HG03045 (cell line): ENCODE results near the gene C7orf57.

Source experiments
- ATAC-seq: cut with Tn5 transposase; IDR thresholded peaks from one replicate; pipeline ENCODE4 v1.9.1; 2021; ENCODE audit warnings: mild to moderate bottlenecking, moderate library complexity; ENCODE audit not compliant: unreplicated experiment

The C7orf57 gene

DNA sequence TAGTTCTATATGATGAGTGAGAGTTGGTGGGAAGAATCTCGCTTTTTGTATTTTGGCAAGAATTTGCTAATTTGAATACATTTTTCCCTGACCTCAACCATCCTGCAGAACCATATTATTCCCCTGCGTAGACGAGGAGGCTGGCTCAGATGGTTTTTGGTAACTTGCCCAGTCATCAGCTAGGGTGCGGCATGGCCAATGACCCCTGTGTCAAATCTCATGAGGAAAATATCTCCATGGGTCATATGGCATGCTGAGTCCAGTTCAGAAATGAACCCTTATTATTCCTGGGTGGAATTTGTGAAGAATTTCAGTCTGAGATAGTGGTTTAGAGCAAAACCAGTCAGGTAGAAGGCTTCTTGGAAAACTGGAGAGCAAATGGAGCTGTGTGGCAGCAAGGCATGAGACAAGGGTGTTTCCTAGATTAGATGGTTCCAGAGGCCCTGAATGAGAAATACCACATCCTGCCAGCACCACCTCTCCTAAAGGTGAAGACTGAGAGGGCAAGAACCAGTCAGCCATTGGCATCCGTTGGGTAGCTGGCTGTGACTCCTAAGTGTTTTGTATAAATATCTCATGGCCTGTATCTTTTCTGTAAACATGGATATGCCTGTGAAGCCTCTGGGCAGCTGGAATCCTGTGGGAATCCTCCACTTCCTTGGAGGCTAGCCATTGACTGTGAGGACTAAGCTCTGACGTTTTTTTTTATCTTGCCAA lies 47.9 kb downstream of the C7orf57 start:
- no peak for ATAC-seq

DNA sequence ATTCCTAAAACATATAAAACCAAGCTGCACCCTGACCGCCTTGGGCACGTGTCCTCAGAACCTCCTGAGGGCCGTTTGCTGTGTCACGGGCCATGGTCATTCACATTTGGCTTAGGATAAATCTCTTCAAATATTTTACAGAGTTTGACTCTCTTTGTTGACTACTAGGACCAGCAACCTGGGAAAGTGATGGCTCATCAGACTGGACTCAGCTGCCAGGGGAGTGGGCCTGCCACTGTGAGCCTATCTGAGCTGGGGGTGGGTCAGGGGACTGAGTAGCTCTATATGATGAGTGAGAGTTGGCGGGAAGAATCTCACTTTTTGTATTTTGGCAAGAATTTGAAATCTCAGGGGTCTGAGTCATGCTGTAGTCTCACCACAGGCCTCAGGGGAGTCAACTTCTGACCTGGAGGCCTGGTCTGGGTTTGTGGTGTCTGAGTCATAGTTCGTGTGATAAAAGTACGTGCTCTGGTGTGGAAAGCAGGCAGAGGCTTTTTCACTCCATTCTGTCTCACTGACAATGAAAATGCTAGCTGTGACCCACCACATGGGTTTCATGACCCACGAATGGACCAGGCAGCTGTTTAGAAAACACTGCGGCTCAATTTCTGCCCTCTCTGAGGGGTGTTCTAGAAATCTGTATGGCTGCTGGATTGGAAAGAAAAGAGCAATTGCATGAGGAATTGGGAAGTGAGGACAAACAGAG lies 49.5 kb downstream of the C7orf57 start:
- peak; percentile 54 for ATAC-seq

DNA sequence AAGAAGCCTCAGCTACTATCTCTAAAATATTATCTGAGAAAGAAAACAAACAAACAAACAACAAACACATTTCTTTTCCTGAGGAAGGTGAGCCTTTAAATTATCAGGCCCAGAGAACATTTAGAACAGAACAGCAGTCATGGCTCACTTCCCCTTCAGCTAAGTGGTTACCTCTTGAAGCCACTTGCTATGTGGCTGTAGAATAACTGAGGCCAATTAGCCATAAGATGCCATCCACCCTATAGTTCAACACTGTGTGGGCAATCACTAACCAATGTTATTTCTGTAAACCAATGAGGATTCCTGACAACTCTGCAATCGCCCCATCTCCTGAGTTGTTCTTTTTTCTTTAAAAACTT lies 50.1 kb downstream of the C7orf57 start:
- ATAC-seq: no peak

DNA sequence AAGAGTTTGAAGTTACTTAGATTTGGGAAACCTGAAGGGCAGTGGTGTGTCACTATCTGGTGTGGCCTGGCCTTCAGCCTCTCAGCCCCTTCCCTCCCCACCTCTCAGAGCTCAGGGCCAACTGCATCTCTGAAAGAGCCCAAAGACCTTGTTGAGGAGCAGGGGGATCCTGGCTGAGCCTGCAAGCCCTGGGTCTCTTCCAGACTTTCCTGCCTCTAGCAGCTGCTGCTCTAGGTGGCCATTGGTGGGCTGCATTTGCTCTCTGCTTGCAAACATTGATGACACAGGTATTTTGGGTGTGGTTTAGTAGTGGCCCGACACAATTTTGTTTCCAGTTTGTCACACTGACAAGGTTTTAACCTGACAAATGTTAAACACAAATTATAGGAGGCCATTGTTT lies 50.6 kb downstream of the C7orf57 start:
- ATAC-seq: no peak

DNA sequence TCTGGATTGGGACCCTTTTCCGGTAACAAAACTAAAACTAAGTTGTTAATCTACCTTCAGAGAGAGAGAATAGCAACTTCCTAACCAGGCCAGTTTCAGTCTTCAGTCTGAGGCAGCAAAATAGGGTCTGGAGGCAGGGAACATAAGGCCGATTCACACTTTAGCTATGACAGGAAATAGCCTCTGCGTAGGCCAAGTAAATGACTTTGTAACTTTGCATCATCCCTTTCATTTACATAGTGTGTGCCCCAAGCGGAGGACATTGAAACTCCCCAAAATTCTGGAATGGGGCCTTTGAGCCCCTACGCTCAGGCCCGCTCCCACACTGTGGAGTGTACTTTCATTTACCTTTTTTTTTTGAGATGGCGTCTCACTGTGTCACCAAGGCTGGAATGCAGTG lies 52.0 kb downstream of the C7orf57 start:
- no peak for ATAC-seq

DNA sequence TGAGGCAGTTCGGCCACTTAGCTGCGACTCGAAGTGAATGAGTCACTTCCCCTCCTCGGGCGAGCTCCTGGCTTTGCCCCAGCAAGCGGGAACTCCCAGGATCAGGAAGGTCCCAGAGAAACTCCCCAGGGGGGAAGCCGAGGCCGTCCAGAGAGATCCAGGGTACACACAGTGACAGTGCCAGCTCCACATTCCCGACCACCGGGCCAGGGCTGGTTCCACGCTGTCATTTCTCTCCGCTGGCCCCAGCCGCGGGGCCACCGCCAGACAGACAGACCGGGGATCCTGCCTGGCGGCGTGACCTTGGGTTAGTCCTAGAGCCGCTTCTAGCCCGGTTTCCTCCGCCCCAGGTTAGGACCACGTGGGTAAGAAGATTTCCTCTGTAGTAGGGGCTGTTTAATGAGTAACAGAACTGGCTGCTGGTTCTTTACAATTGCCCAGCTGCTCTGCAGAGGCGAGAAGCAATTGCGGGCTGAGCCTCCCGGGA lies 53.3 kb downstream of the C7orf57 start:
- ATAC-seq: peak; percentile 58

DNA sequence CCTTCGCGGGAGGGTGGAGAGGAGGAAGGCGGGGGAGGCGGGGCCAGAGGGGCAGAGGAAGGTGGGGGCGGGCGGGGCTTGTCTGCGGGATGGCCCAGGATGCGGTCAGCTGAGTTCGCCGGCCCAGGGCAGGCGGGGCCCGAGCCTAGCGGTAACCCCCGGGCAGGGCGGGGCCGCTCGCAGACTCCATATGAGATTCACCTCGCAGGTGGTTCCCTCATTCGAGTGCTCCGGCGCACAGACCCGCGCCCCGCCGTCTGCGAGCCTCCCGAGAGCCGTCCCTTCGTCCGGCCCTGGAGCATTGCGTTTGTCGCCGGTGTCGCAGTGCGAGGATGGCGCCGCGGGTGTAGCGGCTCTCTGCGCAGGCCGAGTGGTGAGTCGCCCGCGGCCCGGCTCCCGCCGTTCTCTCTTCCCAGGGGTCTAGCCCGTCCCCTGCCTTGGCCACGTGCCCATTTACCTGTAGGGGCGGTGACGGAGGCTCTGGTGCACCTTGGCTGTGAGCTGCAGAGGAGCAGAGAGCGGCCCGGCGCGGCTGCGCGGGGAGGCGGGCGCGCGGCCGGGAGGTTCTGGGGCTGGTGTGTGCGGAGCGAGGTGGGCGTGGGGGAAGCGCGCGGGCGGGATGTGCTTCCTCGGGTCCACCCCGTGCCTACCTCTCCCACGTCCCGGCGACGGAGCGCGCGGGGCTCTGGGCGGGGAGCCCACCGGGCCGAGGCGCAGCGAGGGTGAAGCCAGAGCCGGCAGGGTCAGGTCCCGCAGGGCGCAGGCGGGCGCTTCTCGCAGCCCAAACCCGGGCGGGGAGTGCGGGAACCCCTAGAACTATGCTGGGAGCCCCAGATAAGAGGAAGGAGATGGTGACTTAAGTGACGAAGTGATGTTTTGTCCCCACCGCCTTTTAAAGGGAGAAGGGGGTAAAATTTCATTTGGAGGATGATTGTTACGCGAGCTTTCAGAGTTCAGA lies 54.0 kb downstream of the C7orf57 start, which contains the start of gene UPP1:
TSS of gene UPP1 (plus strand) at position 220 of the 958 bp plus-strand sequence. CDS start 5,519 bp downstream, outside the sequence.
- peak; percentile 64 for ATAC-seq

DNA sequence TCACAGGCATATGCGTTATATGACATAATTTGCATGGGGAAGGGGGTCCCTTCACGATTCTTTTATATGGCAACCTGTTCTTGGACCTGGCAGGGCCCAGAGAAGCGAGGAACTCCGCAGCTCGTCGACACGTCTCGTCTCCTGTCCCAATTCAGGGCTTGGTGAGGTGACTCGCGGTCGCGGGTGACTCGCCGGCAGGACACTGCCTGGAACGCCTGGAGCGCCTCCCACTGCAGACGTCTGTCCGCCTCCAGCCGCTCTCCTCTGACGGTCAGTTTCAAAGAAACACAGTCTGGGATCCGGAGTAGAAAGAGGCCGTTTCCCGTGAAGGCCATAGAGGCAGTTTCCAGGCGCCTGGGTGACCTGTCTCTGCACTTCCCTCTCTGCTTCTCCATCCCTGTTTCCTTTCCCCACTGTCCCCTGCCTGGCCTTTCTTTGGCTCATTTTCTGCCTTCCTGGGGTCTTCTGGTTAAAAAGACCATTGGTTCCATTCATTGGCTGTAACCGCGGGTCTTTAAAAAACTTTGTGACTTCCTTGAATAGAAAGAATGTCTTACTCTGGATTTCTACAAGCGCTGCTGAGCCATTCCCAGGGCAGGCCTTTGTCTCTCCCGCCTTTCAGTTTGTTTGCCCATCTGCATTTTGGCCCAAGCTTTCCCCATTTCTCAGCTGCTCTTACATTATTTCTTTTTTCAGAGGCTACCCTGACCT lies 54.9 kb downstream of the C7orf57 start:
- ATAC-seq: no peak

DNA sequence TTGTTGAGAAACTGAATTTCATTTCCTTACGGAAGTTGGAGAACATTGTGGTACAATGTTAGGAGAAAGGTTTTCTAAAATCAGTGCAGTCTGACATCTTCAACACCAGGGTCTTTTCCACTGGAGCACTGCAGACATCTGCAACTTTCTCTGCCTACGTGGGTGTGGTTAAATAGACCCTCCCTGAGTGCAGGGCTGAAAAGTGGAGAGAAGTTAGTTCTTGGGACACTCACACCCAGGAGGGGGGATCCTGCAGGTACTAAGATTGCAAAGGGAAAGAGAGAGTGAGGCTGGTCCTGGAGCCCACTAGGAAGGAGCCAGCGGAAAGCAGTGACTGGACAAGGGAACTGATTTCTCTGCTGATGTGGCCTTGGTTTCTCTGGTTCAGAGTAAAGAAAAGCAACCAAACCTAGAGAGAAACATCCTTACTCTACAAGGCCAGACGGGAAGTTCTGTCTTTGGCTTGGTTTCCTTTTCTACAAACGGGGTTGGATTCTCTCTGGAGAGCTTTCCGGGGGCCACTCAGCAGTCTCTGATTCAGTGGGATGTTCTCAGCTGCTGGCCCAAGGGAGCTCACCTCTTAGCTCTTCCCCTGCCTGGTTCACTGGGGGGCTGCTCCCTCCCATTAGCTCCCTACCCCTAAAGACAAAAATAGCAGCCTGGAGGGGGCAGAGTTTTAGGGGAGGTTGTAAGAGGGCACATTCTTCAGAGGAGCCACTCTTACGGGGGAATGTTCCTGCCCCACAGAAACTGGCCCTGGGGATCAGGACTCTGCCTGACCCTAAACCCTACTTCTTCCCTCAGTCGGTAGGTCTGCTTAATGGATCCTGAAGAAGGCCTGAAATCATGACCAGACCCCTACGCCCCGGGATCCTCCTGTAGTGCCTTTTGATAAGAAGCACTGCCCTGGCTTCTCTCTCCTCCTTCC lies 56.4 kb downstream of the C7orf57 start:
- ATAC-seq: no peak

DNA sequence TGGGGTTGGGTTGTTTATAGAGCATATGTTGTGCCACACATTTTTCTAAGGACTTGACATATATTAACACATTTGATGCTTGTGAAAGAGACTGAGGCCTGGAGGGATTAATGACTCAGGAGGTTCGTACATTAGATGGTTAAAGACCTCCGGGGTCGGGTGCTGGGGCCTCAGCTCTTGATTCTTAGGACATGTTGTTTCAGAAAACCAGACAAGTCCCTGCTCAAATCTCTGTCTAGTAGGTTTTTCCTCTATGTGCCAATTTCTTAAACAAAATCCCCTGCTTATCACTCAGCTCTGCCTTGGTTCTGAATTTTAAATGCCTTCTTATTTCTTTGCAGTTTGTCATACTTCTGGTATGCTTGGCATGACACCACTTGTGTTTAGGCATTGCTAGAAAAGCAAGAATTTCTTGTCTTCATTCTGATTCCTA lies 59.5 kb downstream of the C7orf57 start:
- no peak for ATAC-seq

DNA sequence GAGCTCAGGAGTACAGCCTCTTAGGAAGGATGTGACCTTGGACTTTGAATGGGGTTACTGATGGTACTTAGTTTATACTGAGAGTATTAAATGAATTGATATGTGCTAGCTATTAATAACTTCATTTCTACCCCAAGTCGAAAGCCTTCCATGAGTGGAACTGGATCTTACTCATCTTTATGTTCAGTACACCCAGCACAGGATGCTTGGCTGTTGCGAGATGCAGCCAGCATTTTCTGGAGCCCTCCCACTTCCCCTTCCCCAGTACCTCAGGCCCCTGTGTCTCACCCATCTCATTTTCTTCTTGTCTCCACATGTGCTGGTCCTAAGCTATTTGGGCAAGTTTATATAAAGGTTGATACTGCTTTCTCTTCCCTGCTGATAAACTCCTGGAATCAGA lies 60.9 kb downstream of the C7orf57 start:
- ATAC-seq: no peak

DNA sequence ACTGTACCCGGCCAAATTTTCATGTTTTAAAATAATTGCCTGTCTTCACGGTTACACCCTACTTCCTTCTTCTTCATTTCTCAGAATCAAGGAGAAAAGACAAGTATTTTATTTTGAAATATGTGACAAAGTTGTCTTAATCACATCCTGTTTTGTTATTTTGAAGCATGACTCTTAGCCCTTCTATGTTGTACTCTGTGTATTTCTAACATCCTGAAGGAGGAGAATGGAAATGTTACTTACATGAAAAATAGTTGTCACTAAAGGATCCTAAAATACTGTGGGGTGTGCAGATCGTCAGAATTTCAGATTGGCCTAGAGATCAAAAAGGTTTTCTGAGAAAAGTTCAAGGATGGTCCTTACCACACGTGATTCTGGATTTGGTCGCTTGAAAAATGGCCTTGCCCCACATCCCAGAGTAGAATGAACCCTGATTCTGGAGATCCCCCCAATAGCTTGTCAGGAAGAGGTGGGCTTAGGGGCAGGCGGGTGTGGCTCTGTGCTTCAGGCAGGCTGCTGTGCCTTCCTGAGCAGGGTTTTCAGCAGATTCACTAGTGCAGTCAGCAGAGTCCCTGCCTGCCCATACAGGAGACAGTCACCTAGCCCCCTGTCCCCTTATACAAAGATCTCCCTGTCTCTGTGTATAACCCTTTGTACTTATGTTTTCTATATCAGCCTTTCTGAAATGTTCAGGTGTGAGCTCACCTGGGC lies 62.3 kb downstream of the C7orf57 start:
- no peak for ATAC-seq

DNA sequence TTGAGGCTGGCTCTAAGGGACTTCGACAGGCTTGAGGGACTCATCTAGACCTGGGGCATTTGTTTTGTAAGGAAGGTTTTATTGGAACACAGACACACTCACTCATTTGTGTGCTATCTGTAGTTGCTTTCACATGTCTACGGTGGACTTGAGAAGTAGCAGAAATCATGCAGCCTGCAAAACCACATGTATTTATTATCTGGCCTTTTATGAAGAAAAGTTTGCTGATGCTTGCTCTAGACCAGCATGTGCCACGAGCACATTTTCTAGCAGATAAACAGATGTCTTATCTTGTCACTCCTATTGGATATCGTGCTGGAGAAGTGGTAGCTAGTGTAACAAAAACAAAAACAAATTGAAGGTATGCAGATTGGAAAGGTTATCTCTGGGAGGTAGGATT lies 63.5 kb downstream of the C7orf57 start:
- no peak for ATAC-seq

DNA sequence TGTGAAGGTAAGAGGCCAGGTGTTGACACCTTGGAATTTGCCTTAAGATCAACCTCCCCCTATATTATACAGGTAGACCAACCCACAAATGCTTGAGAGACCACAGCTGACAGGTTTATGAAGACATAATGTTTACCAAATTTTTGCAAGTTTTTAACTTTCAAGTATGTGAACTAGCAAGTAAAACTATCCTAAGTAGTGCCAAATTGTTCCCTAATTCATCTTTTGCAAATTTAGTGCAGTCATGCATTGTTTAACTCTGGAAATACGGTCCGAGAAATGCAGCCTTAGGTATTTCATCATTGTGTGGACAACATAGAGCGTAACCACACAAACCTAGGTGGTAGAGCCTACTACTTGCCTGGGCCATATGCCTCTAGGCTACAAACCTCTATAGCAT lies 64.4 kb downstream of the C7orf57 start:
- no peak for ATAC-seq

DNA sequence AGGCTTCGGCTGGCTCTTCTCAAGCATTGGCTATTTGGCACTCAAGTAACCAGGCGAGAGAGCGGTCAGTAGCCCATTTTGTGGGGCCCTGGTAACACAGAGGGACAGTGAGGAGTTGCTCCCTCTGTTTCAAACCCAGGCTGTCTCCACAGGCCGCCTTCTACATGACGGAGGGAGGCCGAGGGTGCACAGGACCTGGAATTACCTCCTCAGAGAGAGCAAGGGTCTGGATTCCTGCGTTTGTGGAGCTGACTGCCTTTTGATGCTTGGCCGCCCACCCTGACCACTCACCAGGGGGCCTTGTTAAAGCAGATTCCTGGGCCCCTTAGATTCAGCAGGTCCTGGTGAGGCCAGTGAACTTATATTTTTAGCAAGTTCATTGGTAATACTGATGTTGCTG lies 66.0 kb downstream of the C7orf57 start:
- ATAC-seq: no peak

DNA sequence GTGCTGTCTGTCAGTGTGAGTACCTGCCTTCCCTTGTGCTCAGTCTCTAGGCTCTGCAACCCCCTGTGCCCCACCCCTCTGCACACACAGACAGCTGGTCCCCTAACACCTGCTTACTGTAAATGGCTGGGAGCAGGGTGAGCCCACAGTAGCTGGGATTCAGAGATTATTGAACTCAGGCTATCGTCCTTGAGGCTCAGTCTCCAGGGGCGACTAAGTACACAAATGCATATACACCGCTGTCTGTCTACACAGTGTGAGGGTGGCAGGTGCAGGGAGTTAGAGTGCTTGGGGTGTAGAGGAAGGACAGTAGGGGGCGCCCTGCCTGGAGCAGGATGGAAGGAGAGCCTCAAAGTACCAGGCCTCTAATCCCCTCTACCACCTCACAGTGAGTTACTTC lies 66.6 kb downstream of the C7orf57 start:
- no peak for ATAC-seq

DNA sequence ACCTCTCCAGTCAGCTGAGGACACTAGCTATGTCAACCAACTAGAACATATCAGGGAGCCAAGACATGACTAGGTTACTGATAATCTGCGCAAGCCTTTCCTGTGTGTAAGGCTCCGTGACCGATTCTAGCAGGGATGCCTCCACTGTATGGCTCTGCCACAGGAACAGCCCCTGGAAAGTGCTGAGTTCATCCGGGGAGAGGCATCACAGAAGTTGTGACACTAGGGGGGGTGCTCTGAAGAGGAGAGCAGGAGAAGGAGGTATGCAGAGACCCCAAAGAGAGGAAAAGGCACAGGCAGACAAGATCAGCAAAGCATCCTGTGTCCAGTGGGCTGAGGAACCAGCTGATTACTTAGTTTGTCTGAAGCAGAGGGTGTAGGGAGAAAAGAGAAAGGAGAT lies 67.2 kb downstream of the C7orf57 start:
- ATAC-seq: no peak

DNA sequence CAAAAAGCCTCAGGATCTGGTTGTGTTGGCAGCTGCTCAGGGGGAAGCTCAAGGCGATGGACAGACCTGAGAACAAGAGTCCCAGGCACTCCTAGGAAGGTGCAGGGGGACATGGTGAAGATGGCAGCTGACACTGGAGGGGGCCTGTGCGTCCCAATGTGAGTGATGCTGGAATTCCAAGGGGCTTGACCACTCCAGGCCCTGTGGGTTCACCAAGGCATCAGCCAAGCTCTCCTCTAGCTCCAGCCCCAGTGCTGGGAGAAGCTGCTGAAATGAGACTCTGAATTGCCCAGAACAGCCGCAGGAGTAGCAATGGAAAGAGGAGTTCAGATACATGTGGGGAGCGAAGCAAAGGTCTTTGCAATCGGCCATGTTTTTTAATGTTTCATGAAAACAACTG lies 69.7 kb downstream of the C7orf57 start:
- no peak for ATAC-seq
